Measurements from ENCODE around the gene ST3GAL3.

ST3GAL3 gene

DNA sequence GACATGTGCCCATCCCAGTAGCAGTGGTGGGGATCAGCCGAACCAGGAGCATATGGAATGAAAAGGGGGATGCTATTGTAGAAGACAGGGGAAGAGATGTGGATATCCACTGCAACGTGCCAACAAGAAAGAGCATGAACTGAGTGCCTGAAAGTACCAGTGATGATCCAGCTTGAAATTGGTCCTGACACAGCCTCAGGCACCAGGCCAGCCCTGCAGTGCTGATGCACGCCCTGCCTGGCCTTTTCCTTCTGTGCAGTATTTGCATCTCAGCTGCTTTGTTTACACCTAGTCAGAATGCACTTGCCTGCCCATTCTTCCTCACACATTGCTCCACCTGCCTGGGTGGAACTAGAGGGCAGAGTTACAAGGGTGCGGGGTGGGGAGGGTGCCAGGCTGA lies 176.0 kb downstream of the ST3GAL3 start:
- ATAC-seq (replicated peaks), result no peak
- no peaks in the 10 kb centered on the region for H3K36me3 Mint-ChIP-seq (ENCODE audit: insufficient read depth)
- H3K4me3 Mint-ChIP-seq, result no peak overlapping the region
- no peaks in the 10 kb centered on the region for H3K27me3 Mint-ChIP-seq
- peak overlapping the region in 1 of 2 donors; percentile 25 for H3K27ac Mint-ChIP-seq
- H3K9me3 Mint-ChIP-seq, result no peaks in the 10 kb centered on the region
- H3K4me1 Mint-ChIP-seq (ENCODE audit: low read depth in 2 of 2), result no peaks in the 10 kb centered on the region
- DNase-seq, result no peak

DNA sequence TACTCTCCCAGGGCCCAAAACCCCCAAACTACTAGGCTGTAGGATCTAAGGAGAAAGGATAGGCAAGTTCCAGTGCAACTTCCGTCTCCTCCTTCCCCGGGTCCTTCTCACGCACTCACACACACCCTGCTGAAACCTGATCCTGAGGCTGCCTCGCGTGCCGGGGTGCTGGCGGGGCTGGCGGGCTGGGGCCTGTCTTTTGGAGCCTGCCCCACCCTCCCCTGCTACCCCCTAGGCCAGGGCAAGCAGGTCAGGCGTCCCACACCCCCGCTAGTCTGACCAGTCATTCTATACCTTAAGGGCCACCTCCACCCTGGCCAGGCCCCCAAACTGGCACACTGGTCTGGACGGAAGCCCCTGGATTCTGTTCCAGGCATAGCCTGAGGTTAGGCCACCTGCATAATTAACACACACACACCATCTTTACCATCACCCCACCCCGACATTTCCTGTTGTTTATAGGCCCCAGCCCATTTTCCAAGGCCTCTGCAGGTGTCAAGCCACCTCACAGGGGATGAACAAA lies 178.0 kb downstream of the ST3GAL3 start:
- Mint-ChIP-seq H3K4me3 (no peak overlapping the region), H3K27me3 (no peaks in the 10 kb centered on the region), H3K27ac (peak overlapping the region in 1 of 2 donors; percentile 47), H3K4me1 (ENCODE audit: low read depth in 2 of 2) (no peaks in the 10 kb centered on the region), H3K9me3 (no peaks in the 10 kb centered on the region), H3K36me3 (ENCODE audit: insufficient read depth) (no peaks in the 10 kb centered on the region)
- ATAC-seq (replicated peaks) (no peak), DNase-seq (no peak)

- no peak for ATAC-seq (replicated peaks)
- H3K27me3 Mint-ChIP-seq, result no peaks in the 10 kb centered on the region
These were observed 180.4 kb downstream of the ST3GAL3 start for GRCh38 chr1:43887748-43888147.

GRCh38 chr1:43890815-43891214 lies 183.5 kb downstream of the ST3GAL3 start:
- no peaks in the 10 kb centered on the region for H3K4me1 Mint-ChIP-seq (ENCODE audit: low read depth in 2 of 2)
- no peak overlapping the region for H3K27ac Mint-ChIP-seq
- no peaks in the 10 kb centered on the region for H3K9me3 Mint-ChIP-seq
- ATAC-seq (replicated peaks) (no peak), DNase-seq (no peak)
- H3K27me3 Mint-ChIP-seq, result no peaks in the 10 kb centered on the region
- H3K4me3 Mint-ChIP-seq, result no peak overlapping the region
- no peaks in the 10 kb centered on the region for H3K36me3 Mint-ChIP-seq (ENCODE audit: insufficient read depth)

More at GRCh38 chr1:43887748-43888147, 180.4 kb downstream of the ST3GAL3 start:
- Mint-ChIP-seq H3K9me3 (no peaks in the 10 kb centered on the region), H3K4me1 (ENCODE audit: low read depth in 2 of 2) (no peaks in the 10 kb centered on the region), H3K36me3 (ENCODE audit: insufficient read depth) (no peaks in the 10 kb centered on the region), H3K4me3 (no peak overlapping the region), H3K27ac (no peak overlapping the region)
- DNase-seq, result no peak

DNA sequence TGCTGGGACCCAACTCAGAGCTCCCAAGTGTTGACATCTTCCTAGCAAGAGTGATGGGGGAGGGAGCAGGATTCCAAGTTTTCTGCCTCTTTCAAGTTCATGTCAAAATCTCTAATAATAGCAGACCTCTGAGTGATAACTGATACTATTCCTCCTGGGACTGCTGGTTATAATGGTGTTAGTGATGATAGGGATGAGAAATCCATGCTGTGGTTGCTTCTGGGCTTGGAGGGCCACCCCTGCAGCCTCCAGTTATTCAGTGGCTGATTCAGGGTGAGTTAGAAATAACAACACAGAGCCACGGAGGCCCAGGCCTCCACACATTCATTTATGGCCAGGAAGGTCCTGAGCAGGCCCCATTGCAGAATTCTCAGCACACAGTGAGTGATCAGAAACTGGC lies 185.7 kb downstream of the ST3GAL3 start:
- no peak for DNase-seq

DNA sequence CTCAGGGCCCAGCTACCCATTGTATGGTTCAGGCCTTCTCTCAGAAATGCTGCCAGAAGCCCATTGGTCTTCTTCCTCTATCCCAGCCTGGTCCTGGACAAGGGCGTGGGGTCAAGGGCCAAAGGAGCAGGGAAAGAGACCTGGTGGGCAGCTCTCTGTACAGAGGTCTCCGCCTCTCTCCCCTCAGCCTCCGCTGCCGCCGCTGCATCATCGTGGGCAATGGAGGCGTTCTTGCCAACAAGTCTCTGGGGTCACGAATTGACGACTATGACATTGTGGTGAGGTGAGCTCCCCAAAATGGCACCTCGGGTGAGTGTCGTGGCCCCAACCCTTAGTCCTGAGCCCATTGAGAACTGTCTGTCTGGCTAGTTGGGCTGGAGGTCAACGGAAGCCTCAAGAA lies 191.6 kb downstream of the ST3GAL3 start:
- H3K9me3 Mint-ChIP-seq, result no peaks in the 10 kb centered on the region
- H3K27ac Mint-ChIP-seq, result no peak overlapping the region
- DNase-seq, result no peak
- no peaks in the 10 kb centered on the region for H3K4me1 Mint-ChIP-seq (ENCODE audit: low read depth in 2 of 2)
- no peak overlapping the region for H3K4me3 Mint-ChIP-seq
- no peak for ATAC-seq (replicated peaks)
- H3K27me3 Mint-ChIP-seq, result no peaks in the 10 kb centered on the region
- H3K36me3 Mint-ChIP-seq (ENCODE audit: insufficient read depth), result no peaks in the 10 kb centered on the region

More for the DNA sequence above, 185.7 kb downstream of the ST3GAL3 start:
- peak overlapping the region in 1 of 2 donors; percentile 8 for H3K27ac Mint-ChIP-seq
- no peaks in the 10 kb centered on the region for H3K9me3 Mint-ChIP-seq
- H3K27me3 Mint-ChIP-seq, result no peaks in the 10 kb centered on the region
- H3K4me3 Mint-ChIP-seq, result no peak overlapping the region
- no peaks in the 10 kb centered on the region for H3K4me1 Mint-ChIP-seq (ENCODE audit: low read depth in 2 of 2)
- no peak for ATAC-seq (replicated peaks)
- no peaks in the 10 kb centered on the region for H3K36me3 Mint-ChIP-seq (ENCODE audit: insufficient read depth)

GRCh38 chr1:43900386-43900785 lies 193.1 kb downstream of the ST3GAL3 start:
- H3K36me3 Mint-ChIP-seq (ENCODE audit: insufficient read depth), result no peaks in the 10 kb centered on the region
- H3K9me3 Mint-ChIP-seq, result no peaks in the 10 kb centered on the region
- H3K27me3 Mint-ChIP-seq, result no peaks in the 10 kb centered on the region
- H3K27ac Mint-ChIP-seq, result no peak overlapping the region
- no peak overlapping the region for H3K4me3 Mint-ChIP-seq
- no peaks in the 10 kb centered on the region for H3K4me1 Mint-ChIP-seq (ENCODE audit: low read depth in 2 of 2)
- no peak for DNase-seq
- ATAC-seq (replicated peaks), result no peak

DNA sequence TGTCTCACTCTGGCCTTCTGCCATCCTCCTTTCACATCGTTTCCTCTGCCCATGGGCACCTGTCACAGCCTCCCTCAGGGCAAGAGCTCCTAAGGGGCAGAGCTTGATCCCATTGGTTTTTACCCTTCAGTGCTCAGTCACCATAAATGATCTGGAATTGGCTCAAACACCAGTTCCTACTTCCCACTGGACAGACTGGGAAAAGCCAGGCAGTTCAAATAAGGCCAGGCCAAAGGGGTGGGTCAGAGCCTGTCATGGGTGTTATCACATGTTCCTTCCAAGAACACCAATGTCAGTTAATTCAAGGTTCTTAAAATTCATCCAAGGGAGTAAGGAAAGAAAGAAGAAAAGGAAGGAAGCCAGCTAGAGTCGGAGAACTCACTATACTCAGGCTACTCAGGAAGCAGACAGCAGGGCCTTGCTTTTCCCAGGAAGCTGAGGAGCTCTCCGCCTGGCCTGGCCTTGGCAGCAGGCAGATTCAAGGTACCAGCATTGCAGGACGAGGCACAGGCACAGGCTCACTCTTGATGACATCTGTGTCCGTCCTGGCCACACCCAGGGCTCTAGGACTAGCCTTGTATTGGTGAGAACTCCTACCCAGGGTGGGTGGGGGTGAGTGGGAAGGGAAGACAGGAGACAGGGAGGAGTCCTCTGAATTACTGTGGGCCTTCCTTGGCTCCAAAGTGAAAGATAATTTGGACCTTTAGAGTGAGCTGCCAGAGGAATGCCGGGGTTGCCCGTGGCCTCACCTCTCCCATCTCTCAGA lies 194.0 kb downstream of the ST3GAL3 start:
- no peak for ATAC-seq (replicated peaks)
- no peaks in the 10 kb centered on the region for H3K4me1 Mint-ChIP-seq (ENCODE audit: low read depth in 2 of 2)
- H3K36me3 Mint-ChIP-seq (ENCODE audit: insufficient read depth), result no peaks in the 10 kb centered on the region
- no peak for DNase-seq
- no peaks in the 10 kb centered on the region for H3K27me3 Mint-ChIP-seq
- H3K27ac Mint-ChIP-seq, result peak overlapping the region in 1 of 2 donors; percentile 52
- no peak overlapping the region for H3K4me3 Mint-ChIP-seq
- H3K9me3 Mint-ChIP-seq, result no peaks in the 10 kb centered on the region

- peak overlapping the region in 1 of 2 donors; percentile 51 for H3K4me3 Mint-ChIP-seq
These were observed 194.9 kb downstream of the ST3GAL3 start for GRCh38 chr1:43902058-43902831.

GRCh38 chr1:43904660-43905551 lies 197.6 kb downstream of the ST3GAL3 start:
- H3K4me3 Mint-ChIP-seq, result no peak overlapping the region
- DNase-seq, result no peak
- no peaks in the 10 kb centered on the region for H3K9me3 Mint-ChIP-seq
- no peaks in the 10 kb centered on the region for H3K36me3 Mint-ChIP-seq (ENCODE audit: insufficient read depth)
- ATAC-seq (replicated peaks), result no peak
- no peaks in the 10 kb centered on the region for H3K27me3 Mint-ChIP-seq
- H3K27ac Mint-ChIP-seq, result no peak overlapping the region
- no peaks in the 10 kb centered on the region for H3K4me1 Mint-ChIP-seq (ENCODE audit: low read depth in 2 of 2)

More at GRCh38 chr1:43902058-43902831, 194.9 kb downstream of the ST3GAL3 start:
- Mint-ChIP-seq H3K36me3 (ENCODE audit: insufficient read depth) (no peaks in the 10 kb centered on the region), H3K27me3 (no peaks in the 10 kb centered on the region), H3K9me3 (no peaks in the 10 kb centered on the region), H3K27ac (peak overlapping the region; percentile 12 to 52), H3K4me1 (ENCODE audit: low read depth in 2 of 2) (no peaks in the 10 kb centered on the region)
- DNase-seq (no peak), ATAC-seq (replicated peaks) (no peak)

- peak overlapping the region; percentile 3 to 61 for H3K27ac Mint-ChIP-seq
- DNase-seq (no peak), ATAC-seq (replicated peaks) (no peak)
- peaks cover 3% of the 10 kb centered on the region for H3K36me3 Mint-ChIP-seq (ENCODE audit: insufficient read depth)
- no peaks in the 10 kb centered on the region for H3K4me1 Mint-ChIP-seq (ENCODE audit: low read depth in 2 of 2)
- no peak overlapping the region for H3K4me3 Mint-ChIP-seq
- H3K27me3 Mint-ChIP-seq, result no peaks in the 10 kb centered on the region
- H3K9me3 Mint-ChIP-seq, result no peaks in the 10 kb centered on the region
These were observed 200.9 kb downstream of the ST3GAL3 start for GRCh38 chr1:43908226-43908625.

DNA sequence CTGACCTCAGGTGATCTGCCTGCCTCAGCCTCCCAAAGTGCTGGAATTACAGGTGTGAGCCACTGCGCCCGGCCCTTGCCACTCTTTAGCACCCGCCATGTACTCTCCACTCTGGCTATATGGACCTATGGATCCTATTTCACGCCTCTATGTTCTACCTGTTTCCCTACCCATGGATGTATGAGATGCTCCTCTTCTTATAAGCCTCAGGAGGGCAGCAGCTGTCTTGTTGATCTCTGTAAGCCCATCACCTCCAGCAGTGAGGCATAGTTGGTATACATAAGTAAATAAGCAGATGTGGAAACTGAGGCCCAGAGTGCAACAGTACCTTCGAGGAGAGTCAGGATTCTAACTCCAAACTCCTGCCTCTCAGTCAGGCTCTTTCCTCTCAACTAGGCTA lies 201.5 kb downstream of the ST3GAL3 start:
- Mint-ChIP-seq H3K27ac (peak overlapping the region in 1 of 2 donors; percentile 61), H3K9me3 (no peaks in the 10 kb centered on the region), H3K4me3 (no peak overlapping the region), H3K36me3 (ENCODE audit: insufficient read depth) (peaks cover 3% of the 10 kb centered on the region), H3K4me1 (ENCODE audit: low read depth in 2 of 2) (no peaks in the 10 kb centered on the region), H3K27me3 (no peaks in the 10 kb centered on the region)
- ATAC-seq (replicated peaks) (no peak), DNase-seq (no peak)

- Mint-ChIP-seq H3K4me3 (no peak overlapping the region), H3K27me3 (no peaks in the 10 kb centered on the region)
- no peak for DNase-seq
These were observed 203.0 kb downstream of the ST3GAL3 start for GRCh38 chr1:43910343-43910742.

More at GRCh38 chr1:43910343-43910742, 203.0 kb downstream of the ST3GAL3 start:
- Mint-ChIP-seq H3K36me3 (ENCODE audit: insufficient read depth) (peaks cover 3% of the 10 kb centered on the region), H3K4me1 (ENCODE audit: low read depth in 2 of 2) (no peaks in the 10 kb centered on the region), H3K27ac (no peak overlapping the region), H3K9me3 (no peaks in the 10 kb centered on the region)
- ATAC-seq (replicated peaks), result no peak
